GM18873 (cell line): Measurements from ENCODE around the gene RIPPLY2.
"Not testable (repeated sequence)": the region's sequence is repeated elsewhere in the genome, so short reads cannot be mapped to it uniquely, and the experiment has no call there.

Experiments
- ATAC-seq: cut with Tn5 transposase; IDR thresholded peaks from one replicate; pipeline ENCODE4 v1.9.1; 2021; ENCODE audit warnings: mild to moderate bottlenecking, moderate library complexity, moderate number of reproducible peaks; ENCODE audit not compliant: unreplicated experiment, low FRiP score

RIPPLY2 gene

GRCh38 chr6:83893024-83893423 is 39.9 kb downstream of the RIPPLY2 start:
- ATAC-seq: no peak

DNA sequence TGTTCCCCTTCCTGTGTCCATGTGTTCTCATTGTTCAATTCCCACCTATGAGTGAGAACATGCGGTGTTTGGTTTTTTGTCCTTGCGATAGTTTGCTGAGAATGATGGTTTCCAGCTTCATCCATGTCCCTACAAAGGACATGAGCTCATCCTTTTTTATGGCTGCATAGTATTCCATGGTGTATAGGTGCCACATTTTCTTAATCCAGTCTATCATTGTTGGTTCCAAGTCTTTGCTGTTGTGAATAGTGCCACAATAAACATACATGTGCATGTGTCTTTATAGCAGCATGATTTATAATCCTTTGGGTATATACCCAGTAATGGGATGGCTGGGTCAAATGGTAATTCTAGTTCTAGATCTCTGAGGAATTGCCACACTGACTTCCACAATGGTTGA is 43.9 kb downstream of the RIPPLY2 start:
- not testable (repeated sequence) for ATAC-seq

- ATAC-seq: no peak
Measured at GRCh38 chr6:83901624-83902023, 48.5 kb downstream of the RIPPLY2 start.

- ATAC-seq: no peak
Measured at GRCh38 chr6:83904395-83904794, 51.2 kb downstream of the RIPPLY2 start.

DNA sequence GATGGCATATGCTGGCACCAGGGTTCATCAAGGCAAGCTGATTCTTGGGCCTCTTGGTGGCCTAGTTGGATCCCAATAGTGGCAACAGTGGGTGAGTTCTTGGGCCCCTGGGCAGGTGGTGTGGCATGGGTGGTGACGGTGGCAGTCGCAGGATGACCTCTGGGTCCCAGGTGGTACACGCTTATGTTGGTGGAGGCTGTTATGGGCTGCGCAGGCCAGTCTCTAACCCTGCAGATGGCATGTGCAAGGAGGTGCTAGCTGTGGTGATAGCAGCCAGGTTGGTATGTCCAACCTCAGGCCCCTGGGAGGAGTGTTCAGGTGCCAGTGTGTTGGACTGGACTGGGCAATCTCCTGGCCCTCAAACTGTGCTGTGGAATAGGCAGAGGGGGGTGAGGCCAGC is 52.5 kb downstream of the RIPPLY2 start:
- ATAC-seq: no peak
